Measurements from ENCODE around the gene GPR39.

GPR39 gene

DNA sequence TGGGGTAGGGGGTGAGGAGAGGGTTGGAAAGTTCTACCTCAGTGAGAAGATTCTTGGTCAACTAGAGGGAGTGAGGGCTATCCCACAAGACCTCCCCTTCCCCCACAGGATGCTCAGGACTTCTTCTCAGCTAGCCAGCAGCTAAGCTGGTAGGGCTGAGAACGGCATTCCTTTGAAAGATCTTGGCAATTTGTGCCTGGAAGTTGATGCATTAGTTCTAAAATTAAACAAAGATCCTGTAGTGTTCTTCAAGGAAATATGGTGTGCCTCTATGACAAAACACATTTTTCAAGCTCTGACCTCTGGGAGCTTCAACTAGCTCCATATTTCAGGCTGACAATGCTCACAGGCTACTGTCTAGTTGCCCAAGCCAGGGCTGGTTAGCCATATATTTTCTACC lies 251.1 kb downstream of the GPR39 start:
- H3K79me2 ChIP-seq (ENCODE audit: low read length) = no peaks in the 10 kb centered on the region
- H4K20me1 ChIP-seq (ENCODE audit: insufficient read depth, low read length) = no peaks in the 10 kb centered on the region
- H3K4me3 ChIP-seq (ENCODE audit: low read length) = no peak overlapping the region
- no peaks in the 10 kb centered on the region for H3K27me3 ChIP-seq (replicated peaks; ENCODE audit: insufficient read depth, low read length)
- H2AFZ ChIP-seq (ENCODE audit: low read length) = no peak overlapping the region
- H3K27ac ChIP-seq (ENCODE audit: low read length) = no peak overlapping the region
- H3K36me3 ChIP-seq (replicated peaks; ENCODE audit: insufficient read depth, low read length) = no peaks in the 10 kb centered on the region
- no peaks in the 10 kb centered on the region for H3F3A ChIP-seq (ENCODE audit: insufficient read depth, low read length)
- no peak for TF ChIP-seq EZH2phosphoT487 (IDR thresholded peaks at IDR 0.05; ENCODE audit: low read length)
- no peak for TF ChIP-seq EZH2 (optimal IDR thresholded peaks at IDR 0.05; ENCODE audit: low read depth, low read length)
- TF ChIP-seq, protein P1, sequence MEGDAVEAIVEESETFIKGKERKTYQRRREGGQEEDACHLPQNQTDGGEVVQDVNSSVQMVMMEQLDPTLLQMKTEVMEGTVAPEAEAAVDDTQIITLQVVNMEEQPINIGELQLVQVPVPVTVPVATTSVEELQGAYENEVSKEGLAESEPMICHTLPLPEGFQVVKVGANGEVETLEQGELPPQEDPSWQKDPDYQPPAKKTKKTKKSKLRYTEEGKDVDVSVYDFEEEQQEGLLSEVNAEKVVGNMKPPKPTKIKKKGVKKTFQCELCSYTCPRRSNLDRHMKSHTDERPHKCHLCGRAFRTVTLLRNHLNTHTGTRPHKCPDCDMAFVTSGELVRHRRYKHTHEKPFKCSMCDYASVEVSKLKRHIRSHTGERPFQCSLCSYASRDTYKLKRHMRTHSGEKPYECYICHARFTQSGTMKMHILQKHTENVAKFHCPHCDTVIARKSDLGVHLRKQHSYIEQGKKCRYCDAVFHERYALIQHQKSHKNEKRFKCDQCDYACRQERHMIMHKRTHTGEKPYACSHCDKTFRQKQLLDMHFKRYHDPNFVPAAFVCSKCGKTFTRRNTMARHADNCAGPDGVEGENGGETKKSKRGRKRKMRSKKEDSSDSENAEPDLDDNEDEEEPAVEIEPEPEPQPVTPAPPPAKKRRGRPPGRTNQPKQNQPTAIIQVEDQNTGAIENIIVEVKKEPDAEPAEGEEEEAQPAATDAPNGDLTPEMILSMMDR (IDR thresholded peaks at IDR 0.05; ENCODE audit: low read length) = no peak
- DNase-seq = no peak
- no peak overlapping the region for H3K9ac ChIP-seq (ENCODE audit: low read length)
- H3K9me2 ChIP-seq (replicated peaks; ENCODE audit: insufficient read depth, low read length) = no peaks in the 10 kb centered on the region
- H3K4me2 ChIP-seq (ENCODE audit: low read depth, low read length) = no peak overlapping the region
- H3K4me1 ChIP-seq (ENCODE audit: low read length) = no peaks in the 10 kb centered on the region
- no peaks in the 10 kb centered on the region for H3K9me3 ChIP-seq (replicated peaks; ENCODE audit: insufficient read depth, low read length)

DNA sequence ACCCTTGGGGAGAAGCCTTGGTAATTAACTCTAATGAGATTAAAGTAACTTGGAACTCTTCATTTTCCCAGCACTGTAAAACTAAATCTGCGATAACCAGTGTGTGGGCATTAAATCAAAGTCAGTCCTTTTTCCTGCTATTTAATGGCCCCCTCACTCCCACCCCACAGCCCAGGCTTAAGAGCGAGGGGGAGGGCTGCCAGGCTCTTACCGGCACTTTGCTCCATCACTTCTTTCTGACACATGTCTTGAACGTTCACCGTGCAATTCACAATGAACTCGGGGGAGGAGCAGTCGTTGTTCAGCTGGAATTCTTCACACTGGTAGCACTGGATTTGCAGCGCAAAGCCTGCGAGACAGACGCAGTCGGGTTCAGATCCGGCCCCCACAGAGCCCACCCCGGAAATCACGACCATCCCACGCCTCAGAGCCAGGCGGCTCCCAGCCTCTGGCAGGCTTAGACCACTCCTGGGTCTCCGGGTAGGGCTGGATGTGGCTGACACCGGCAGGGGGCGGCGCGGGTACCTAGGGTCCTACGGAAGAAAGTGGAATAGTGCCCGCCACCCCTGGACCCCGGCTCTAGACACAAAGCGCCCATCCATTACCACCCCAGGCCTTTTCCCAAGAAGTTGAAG lies 251.7 kb downstream of the GPR39 start:
- DNase-seq = no peak
- Histone ChIP-seq H2AFZ (ENCODE audit: low read length) (no peak overlapping the region), H3K9me3 (replicated peaks; ENCODE audit: insufficient read depth, low read length) (no peaks in the 10 kb centered on the region), H3K9ac (ENCODE audit: low read length) (no peak overlapping the region), H3K27me3 (replicated peaks; ENCODE audit: insufficient read depth, low read length) (no peaks in the 10 kb centered on the region), H3K79me2 (ENCODE audit: low read length) (no peaks in the 10 kb centered on the region), H3K27ac (ENCODE audit: low read length) (no peak overlapping the region), H3K4me2 (ENCODE audit: low read depth, low read length) (no peak overlapping the region), H3K36me3 (replicated peaks; ENCODE audit: insufficient read depth, low read length) (no peaks in the 10 kb centered on the region), H3K9me2 (replicated peaks; ENCODE audit: insufficient read depth, low read length) (no peaks in the 10 kb centered on the region), H3K4me3 (ENCODE audit: low read length) (no peak overlapping the region), H3F3A (ENCODE audit: insufficient read depth, low read length) (no peaks in the 10 kb centered on the region), H4K20me1 (ENCODE audit: insufficient read depth, low read length) (no peaks in the 10 kb centered on the region), H3K4me1 (ENCODE audit: low read length) (no peaks in the 10 kb centered on the region)
- no peak for TF ChIP-seq EZH2 (optimal IDR thresholded peaks at IDR 0.05; ENCODE audit: low read depth, low read length)
- TF ChIP-seq EZH2phosphoT487 (IDR thresholded peaks at IDR 0.05; ENCODE audit: low read length) = no peak
- TF ChIP-seq, protein P1 (IDR thresholded peaks at IDR 0.05; ENCODE audit: low read length) = no peak

DNA sequence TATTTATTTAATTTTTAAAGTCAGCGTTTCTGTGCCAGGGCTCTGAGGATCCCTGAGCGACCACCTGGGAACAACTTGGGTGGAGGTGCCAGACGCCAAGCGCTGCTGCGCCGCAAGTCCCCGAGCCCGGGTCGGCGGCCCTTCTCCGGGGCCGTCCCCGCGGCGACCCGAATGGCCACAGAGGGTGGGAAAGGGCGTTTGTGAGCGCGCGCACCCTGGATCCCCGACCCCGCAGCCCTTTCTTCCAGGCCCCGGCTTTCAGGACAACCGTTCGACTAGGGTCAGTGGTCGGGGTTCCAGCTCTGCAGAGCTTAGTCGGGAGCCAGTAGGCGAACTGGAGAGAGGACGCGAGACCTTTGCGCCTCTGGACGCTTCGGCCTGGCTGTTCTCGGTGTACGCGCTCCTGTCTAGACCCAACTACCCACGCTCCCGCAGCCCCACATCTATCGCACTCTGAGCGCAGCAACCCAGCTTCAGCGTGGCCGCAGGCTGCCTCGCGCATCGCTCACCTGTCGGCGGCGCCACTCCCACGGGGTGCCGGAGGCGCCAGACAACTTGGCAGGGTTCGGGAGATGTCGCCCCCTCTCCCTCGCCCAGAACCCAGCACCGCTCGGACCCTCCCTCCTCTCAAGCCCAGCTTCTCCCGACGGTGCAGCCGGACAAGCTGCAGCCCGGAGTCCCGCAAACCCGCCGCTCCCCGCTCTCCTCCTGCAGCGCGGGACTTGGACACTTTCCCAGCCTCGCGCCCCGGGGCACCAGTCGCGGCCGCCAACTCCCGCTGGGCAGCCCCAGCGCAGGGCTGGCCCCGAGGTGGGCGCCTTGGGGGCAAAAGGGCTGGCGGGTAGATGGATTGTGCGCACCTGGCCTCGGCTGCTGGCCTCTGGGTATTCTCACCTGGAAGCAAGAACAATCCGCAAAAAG lies 252.6 kb downstream of the GPR39 start:
- H3K27ac ChIP-seq (ENCODE audit: low read length) = no peak overlapping the region
- H3K4me1 ChIP-seq (ENCODE audit: low read length) = no peaks in the 10 kb centered on the region
- H3K9me2 ChIP-seq (replicated peaks; ENCODE audit: insufficient read depth, low read length) = no peaks in the 10 kb centered on the region
- TF ChIP-seq, protein P1 (IDR thresholded peaks at IDR 0.05; ENCODE audit: low read length) = no peak
- no peak for TF ChIP-seq EZH2phosphoT487 (IDR thresholded peaks at IDR 0.05; ENCODE audit: low read length)
- TF ChIP-seq EZH2 (optimal IDR thresholded peaks at IDR 0.05; ENCODE audit: low read depth, low read length) = no peak
- no peak overlapping the region for H3K4me3 ChIP-seq (ENCODE audit: low read length)
- no peak overlapping the region for H3K9ac ChIP-seq (ENCODE audit: low read length)
- H3K36me3 ChIP-seq (replicated peaks; ENCODE audit: insufficient read depth, low read length) = no peaks in the 10 kb centered on the region
- no peaks in the 10 kb centered on the region for H4K20me1 ChIP-seq (ENCODE audit: insufficient read depth, low read length)
- no peak overlapping the region for H2AFZ ChIP-seq (ENCODE audit: low read length)
- H3F3A ChIP-seq (ENCODE audit: insufficient read depth, low read length) = no peaks in the 10 kb centered on the region
- no peak for DNase-seq
- no peaks in the 10 kb centered on the region for H3K79me2 ChIP-seq (ENCODE audit: low read length)
- H3K4me2 ChIP-seq (ENCODE audit: low read depth, low read length) = peak overlapping the region; percentile 22; the same call in 1 of the 2 replicates
- no peaks in the 10 kb centered on the region for H3K9me3 ChIP-seq (replicated peaks; ENCODE audit: insufficient read depth, low read length)
- no peaks in the 10 kb centered on the region for H3K27me3 ChIP-seq (replicated peaks; ENCODE audit: insufficient read depth, low read length)
